HUES64 (cell line): ENCODE measurements around the gene MAP7.

Experiments
- H3K27ac ChIP-seq: 2 replicates; pipeline ENCODE4 v1.7.0; 2013; ENCODE audit warnings: low read depth, low read length, inconsistent platforms
- H3K27me3 ChIP-seq: 2 replicates; pipeline ENCODE4 v1.6.1; 2013; ENCODE audit warnings: mild to moderate bottlenecking, low read length; ENCODE audit not compliant: insufficient read depth
- H3K36me3 ChIP-seq: 2 replicates; pipeline ENCODE4 v1.6.1; 2013; ENCODE audit warnings: mild to moderate bottlenecking, low read length; ENCODE audit not compliant: insufficient read depth
- H3K4me1 ChIP-seq: 2 replicates; pipeline ENCODE4 v1.6.1; 2013; ENCODE audit warnings: mild to moderate bottlenecking, low read length, moderate library complexity; ENCODE audit not compliant: insufficient read depth
- H3K4me3 ChIP-seq: 2 replicates; pipeline ENCODE4 v1.5.1; 2013; ENCODE audit warnings: mild to moderate bottlenecking, low read length, moderate library complexity
- H3K9ac ChIP-seq: 2 replicates; pipeline ENCODE4 v1.6.1; 2013; ENCODE audit warnings: mild to moderate bottlenecking, low read depth, low read length
- H3K9me3 ChIP-seq: 2 replicates; pipeline ENCODE4 v1.6.1; 2013; ENCODE audit warnings: low read depth, low read length; ENCODE audit not compliant: insufficient read depth
- WGBS: fragments of 150-250, 120-280 bp; methylation state at CpG from one replicate; pipeline ENCODE4 v1.1.7; 2013; ENCODE audit warnings: missing lambda C conversion rate; 5-methylcytosine and 5-hydroxymethylcytosine counted together

MAP7 gene

GRCh38 chr6:136520517-136520916 lies 29.7 kb downstream of the MAP7 start:
- 92% methylated on average over 3 of the region's 3 CpGs for WGBS
- no peaks in the 10 kb centered on the region for H3K9me3 ChIP-seq
- no peak overlapping the region for H3K27ac ChIP-seq
- no peak overlapping the region for H3K9ac ChIP-seq
- H3K27me3 ChIP-seq: no peaks in the 10 kb centered on the region
- no peak overlapping the region for H3K4me3 ChIP-seq
- H3K4me1 ChIP-seq: peaks cover 31% of the 10 kb centered on the region
- no peaks in the 10 kb centered on the region for H3K36me3 ChIP-seq

DNA sequence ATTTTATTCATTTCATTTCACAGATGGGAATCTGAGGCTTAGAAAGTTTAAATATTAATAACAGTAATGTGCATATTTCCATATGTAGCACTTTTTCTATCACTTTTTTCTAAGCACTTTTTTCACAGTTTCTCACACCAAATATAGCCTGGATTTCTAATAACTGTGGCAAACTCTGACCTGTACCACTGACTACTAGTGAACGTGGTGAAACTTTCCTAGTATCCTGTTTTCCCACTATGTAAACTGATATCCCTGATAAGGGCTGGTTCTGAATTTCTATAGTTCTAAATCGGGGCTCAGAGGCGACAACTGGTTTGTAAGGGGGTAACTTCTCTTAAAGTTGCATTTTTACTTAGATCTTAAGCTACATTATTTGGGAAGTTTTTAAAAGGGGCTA lies 32.6 kb downstream of the MAP7 start:
- H3K4me3 ChIP-seq: no peak overlapping the region
- no peaks in the 10 kb centered on the region for H3K27me3 ChIP-seq
- peaks cover 2% of the 10 kb centered on the region; the same call in 1 of the 2 replicates for H3K36me3 ChIP-seq
- H3K9ac ChIP-seq: no peak overlapping the region
- WGBS: 94% methylated on average over 1 of the region's 3 CpGs
- no peaks in the 10 kb centered on the region for H3K9me3 ChIP-seq
- H3K27ac ChIP-seq: no peak overlapping the region
- peaks cover 20% of the 10 kb centered on the region for H3K4me1 ChIP-seq

- Histone ChIP-seq H3K36me3 (peaks cover 2% of the 10 kb centered on the region; the same call in 1 of the 2 replicates), H3K9ac (no peak overlapping the region), H3K27me3 (no peaks in the 10 kb centered on the region), H3K4me1 (peaks cover 20% of the 10 kb centered on the region), H3K27ac (no peak overlapping the region), H3K4me3 (no peak overlapping the region), H3K9me3 (no peaks in the 10 kb centered on the region)
These were observed 33.2 kb downstream of the MAP7 start for GRCh38 chr6:136517002-136517401.

DNA sequence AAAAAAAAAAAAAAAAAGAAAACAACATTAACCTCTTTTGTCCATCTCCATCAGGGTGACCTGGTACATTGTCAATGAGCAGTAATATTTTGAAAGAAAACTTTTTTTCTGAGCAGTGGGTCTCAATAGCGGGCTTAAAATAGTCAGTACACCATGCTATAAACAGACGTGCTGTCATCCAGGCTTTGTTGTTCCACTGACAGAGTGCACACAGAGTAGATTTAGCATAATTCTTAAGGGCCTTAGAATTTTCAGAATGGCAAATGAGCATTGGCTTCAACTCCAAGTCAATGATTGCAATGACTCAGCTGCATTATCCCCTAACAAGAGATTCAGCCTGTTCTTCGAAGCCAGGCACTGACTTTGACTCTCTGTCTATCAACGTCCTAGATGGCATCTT lies 35.6 kb downstream of the MAP7 start:
- H3K4me1 ChIP-seq: peaks cover 17% of the 10 kb centered on the region
- no peak overlapping the region for H3K27ac ChIP-seq
- no peak overlapping the region for H3K9ac ChIP-seq
- 92% methylated on average over 4 of the region's 4 CpGs for WGBS
- no peaks in the 10 kb centered on the region for H3K27me3 ChIP-seq
- no peak overlapping the region for H3K4me3 ChIP-seq
- peaks cover 2% of the 10 kb centered on the region; the same call in 1 of the 2 replicates for H3K36me3 ChIP-seq
- no peaks in the 10 kb centered on the region for H3K9me3 ChIP-seq

DNA sequence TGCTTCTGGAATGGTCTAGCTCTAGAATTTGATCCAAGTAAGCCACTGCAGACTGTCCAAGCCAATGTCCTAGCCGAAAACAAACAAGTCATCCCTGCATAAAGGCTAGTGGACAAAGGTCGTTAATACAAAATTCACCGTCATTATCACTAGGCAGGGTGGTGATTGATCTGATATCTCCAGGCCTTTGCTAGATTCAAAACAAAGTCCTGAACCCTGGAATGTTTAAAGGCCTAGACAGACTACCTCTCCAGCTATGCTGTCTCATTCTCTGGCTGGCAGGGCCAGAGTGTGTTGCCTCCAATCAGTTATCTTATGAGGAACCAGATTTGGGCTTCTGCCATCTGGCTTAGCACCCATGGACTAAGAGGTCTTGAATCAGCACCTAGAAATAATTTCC lies 38.3 kb downstream of the MAP7 start:
- WGBS: 96% methylated on average over 3 of the region's 3 CpGs
- Histone ChIP-seq H3K4me1 (peaks cover 15% of the 10 kb centered on the region), H3K9ac (no peak overlapping the region), H3K36me3 (peaks cover 2% of the 10 kb centered on the region; the same call in 1 of the 2 replicates), H3K4me3 (no peak overlapping the region), H3K27ac (no peak overlapping the region), H3K27me3 (no peaks in the 10 kb centered on the region), H3K9me3 (no peaks in the 10 kb centered on the region)

DNA sequence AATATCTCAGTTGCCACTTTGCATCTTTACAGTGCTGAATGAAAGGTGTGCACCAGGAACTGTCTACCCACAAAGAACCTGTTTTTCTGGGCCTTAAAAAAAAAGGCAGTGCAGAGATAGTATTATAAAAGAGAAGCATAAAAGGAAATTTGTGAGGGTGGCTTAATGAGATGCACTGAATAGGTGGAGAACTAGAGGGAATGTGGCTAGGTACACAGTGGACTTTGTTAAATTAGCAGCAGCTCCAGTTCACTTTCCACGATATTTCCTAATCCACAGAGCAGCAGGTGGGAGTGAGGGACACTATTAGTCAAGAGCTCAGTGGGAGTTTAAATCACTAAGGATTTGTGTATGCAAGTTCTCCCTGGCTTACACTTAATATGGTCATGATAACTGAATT lies 38.8 kb downstream of the MAP7 start:
- peaks cover 2% of the 10 kb centered on the region; the same call in 1 of the 2 replicates for H3K36me3 ChIP-seq
- peaks cover 21% of the 10 kb centered on the region for H3K4me1 ChIP-seq
- H3K9me3 ChIP-seq: no peaks in the 10 kb centered on the region
- H3K27ac ChIP-seq: no peak overlapping the region
- no peaks in the 10 kb centered on the region for H3K27me3 ChIP-seq
- H3K9ac ChIP-seq: no peak overlapping the region
- H3K4me3 ChIP-seq: no peak overlapping the region
- WGBS: 100% methylated on average over 1 of the region's 1 CpG

DNA sequence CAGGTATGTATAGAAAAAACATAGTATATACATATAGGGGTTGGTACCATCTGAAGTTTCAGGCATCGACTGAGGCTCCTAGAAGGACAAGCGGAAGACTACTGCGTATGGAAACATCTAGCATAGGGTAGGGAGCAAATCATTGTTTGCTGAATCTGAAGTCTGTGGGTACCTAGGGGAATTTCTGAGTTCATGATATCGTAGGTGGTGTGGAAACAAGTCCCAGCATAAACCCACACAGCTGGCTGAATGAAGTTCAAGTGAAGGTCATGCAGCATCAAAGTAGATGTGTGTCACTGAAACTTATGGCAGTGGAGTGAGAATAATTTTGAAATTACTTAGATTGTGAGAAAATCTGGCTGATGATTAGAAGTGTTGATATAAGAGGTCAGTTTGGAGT lies 39.4 kb downstream of the MAP7 start:
- 81% methylated on average over 4 of the region's 4 CpGs for WGBS
- Histone ChIP-seq H3K4me1 (peaks cover 27% of the 10 kb centered on the region), H3K27me3 (no peaks in the 10 kb centered on the region), H3K27ac (no peak overlapping the region), H3K36me3 (peaks cover 2% of the 10 kb centered on the region; the same call in 1 of the 2 replicates), H3K9ac (no peak overlapping the region), H3K9me3 (no peaks in the 10 kb centered on the region), H3K4me3 (no peak overlapping the region)

GRCh38 chr6:136510299-136510698 lies 39.9 kb downstream of the MAP7 start:
- H3K9me3 ChIP-seq: no peaks in the 10 kb centered on the region
- no peak overlapping the region for H3K9ac ChIP-seq
- H3K27ac ChIP-seq: no peak overlapping the region
- no peaks in the 10 kb centered on the region for H3K27me3 ChIP-seq
- peaks cover 2% of the 10 kb centered on the region; the same call in 1 of the 2 replicates for H3K36me3 ChIP-seq
- no peak overlapping the region for H3K4me3 ChIP-seq
- 95% methylated on average over 4 of the region's 5 CpGs for WGBS
- peaks cover 32% of the 10 kb centered on the region for H3K4me1 ChIP-seq

- Histone ChIP-seq H3K27me3 (no peaks in the 10 kb centered on the region), H3K27ac (no peak overlapping the region), H3K9ac (no peak overlapping the region), H3K4me3 (no peak overlapping the region), H3K36me3 (no peaks in the 10 kb centered on the region), H3K9me3 (no peaks in the 10 kb centered on the region), H3K4me1 (peaks cover 36% of the 10 kb centered on the region)
- 100% methylated on average over 1 of the region's 1 CpG for WGBS
These were observed 41.4 kb downstream of the MAP7 start for GRCh38 chr6:136508725-136509392.

DNA sequence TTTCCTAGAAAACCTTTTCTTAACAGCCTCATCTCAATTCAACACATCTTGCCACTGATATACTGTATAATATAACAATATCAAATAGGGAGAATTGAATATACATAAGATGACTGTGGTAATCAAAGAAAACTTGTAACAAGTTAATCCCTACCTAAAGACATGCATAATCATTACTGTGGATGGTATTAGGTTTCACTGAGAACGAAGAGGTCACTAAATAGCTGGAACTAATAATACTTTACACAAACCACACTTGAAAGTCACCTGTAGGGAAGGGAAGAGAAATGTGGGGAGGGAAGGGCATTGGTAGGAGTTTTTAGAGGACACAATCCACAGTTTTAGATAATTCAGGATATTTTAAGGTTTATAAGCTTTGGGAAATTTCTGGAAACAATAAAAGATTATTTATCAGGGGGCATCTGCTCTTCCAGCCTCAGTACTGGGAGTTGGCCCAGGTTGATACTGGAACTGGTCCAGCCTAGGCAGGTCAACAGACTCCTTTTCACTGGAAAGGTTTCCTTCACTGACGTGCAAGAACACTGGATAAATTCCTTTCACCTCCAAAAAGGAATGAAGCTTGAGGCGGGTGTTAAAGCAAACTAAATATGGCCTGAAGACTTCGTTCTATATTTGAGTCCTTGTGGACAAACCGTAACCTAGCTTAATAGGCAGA lies 44.0 kb downstream of the MAP7 start:
- no peak overlapping the region for H3K9ac ChIP-seq
- H3K9me3 ChIP-seq: no peaks in the 10 kb centered on the region
- no peaks in the 10 kb centered on the region for H3K36me3 ChIP-seq
- no peak overlapping the region for H3K27ac ChIP-seq
- no peaks in the 10 kb centered on the region for H3K27me3 ChIP-seq
- no peak overlapping the region for H3K4me3 ChIP-seq
- H3K4me1 ChIP-seq: peaks cover 56% of the 10 kb centered on the region
- 95% methylated on average over 4 of the region's 5 CpGs for WGBS

DNA sequence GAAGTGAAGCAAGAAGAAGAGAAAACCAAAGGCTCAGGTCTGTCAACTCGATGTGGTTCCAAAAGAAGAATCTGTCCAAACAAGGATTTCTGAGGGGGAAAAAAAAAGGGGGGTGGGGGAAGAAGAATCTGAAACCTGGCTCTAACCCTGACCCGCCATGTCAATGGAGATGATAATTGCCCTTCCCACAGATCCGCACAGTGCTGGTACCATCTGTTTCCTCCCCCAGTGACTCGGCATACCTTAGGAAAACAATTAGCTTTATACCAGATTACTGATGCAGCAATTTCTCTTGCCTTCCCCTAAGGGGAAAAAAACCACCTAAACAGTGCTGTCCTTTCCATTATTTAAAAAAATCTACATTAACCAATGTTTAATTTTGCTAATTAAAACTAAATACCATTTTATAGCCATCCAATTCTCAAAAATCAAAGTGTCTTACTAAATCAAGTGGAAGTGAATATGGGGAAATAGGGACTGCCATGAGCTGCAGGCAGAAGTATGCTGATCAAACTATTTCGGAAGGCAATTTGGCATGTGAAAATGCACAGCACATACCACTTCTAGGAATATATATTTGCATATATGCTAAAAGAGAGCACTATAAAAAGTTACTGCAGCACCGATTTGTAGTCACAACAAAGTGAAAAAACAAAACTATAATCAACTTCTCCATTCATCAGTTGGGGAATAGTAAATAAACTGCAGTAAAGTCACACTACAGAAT lies 46.8 kb downstream of the MAP7 start:
- 33% methylated on average over 5 of the region's 6 CpGs for WGBS
- Histone ChIP-seq H3K27me3 (no peaks in the 10 kb centered on the region), H3K36me3 (no peaks in the 10 kb centered on the region), H3K9me3 (no peaks in the 10 kb centered on the region), H3K4me3 (peak overlapping the region; percentile 23), H3K4me1 (peaks cover 72% of the 10 kb centered on the region), H3K27ac (peak overlapping the region; percentile 94), H3K9ac (peak overlapping the region; percentile 14)
